Activated T-helper 1 cell treated with anti-CD3 and anti-CD28 coated beads, Interleukin-2, amount 50 U/mL, for 16 hours (primary cell): ENCODE results near the gene CDKL2.
"Not testable (repeated sequence)": the region's sequence is repeated elsewhere in the genome, so short reads cannot be mapped to it uniquely, and the experiment has no call there.

Experiments
- DNase-seq, 2 donors: peaks; one replicate each; pipeline ENCODE4 v3.0.0-alpha.2; 2020; ENCODE audit warnings: low read depth in 1 of 2, low spot score in 1 of 2

The CDKL2 gene

DNA sequence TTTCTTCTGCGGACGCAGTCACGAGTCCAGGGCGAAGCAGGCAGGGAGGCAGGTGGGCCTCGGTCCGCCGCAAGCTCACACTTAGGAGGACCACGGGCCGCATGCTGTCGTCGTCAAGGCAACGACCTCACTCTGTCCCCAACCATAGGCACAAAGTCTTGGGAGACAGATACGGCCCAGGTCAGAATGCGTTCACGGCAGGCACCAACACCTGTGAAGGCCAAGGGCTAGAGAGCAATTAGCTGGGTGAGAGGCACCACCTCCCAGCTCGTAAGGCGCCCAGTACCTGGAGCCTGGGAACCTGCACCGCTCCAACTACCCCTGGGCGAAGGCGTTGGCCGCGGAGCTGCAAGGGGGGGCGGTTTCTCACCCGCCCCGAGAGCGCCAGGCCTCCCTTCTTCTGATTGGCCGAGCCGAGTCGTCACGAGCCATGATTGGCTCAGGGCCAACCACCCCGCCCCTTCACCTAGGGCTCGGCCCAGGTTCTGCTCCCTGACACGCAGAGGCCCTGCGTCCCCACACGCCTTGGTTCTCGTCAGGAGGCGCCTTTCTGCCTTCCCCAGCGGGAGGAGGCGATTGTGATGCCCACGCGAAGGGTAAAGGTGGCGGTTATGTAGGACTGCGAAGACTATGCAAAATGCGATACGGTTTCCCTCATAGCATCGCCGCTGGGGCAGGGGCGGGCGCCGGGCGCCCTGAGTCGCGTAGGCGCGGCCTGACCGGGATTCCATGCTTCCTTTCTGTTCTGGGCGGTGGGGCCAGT lies at the start of gene CDKL2:
Gene CDKL2, minus strand, starts transcription at position 355 of the 763 bp plus-strand sequence. CDS start 4,540 bp downstream, outside the sequence.
- peak; percentile 88 to 90 for DNase-seq

DNA sequence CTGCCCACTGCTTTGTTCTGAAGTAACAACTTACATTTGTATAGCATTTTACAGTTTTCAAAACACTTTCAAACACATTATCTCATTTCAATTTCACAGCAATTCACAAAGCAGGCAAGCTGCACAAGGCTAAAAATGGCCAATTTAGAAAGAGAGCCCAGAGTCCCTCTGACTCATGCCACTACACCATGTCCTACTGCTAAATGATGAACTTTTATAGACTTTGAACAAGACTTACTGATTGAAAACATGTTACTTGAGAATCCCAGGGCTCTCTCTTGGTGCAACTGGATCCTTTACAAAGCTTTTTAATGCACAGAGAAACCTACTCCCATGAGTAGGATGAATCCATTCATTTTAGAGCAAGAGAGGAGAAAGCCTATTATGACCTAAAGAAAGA lies 48.6 kb upstream of the CDKL2 start:
- DNase-seq = no peak

DNA sequence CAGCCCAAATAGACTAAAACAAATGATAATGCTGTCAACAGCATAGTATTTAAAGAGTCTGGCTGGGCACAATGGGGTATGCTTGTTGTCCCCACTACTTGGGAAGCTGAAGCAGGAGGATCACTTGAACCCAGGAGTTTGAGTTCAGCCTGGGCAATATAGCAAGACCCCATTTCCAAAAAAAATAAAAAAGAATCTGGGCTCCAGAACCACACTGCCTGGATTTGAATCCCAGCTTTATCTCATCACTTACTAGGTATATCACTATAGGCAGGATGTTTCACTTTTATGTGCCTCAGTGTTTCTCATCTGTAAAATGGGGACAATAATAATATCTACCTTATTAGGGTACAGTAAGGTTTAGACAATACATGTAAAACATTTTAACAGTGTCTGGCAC lies 48.1 kb upstream of the CDKL2 start:
- no peak for DNase-seq

DNA sequence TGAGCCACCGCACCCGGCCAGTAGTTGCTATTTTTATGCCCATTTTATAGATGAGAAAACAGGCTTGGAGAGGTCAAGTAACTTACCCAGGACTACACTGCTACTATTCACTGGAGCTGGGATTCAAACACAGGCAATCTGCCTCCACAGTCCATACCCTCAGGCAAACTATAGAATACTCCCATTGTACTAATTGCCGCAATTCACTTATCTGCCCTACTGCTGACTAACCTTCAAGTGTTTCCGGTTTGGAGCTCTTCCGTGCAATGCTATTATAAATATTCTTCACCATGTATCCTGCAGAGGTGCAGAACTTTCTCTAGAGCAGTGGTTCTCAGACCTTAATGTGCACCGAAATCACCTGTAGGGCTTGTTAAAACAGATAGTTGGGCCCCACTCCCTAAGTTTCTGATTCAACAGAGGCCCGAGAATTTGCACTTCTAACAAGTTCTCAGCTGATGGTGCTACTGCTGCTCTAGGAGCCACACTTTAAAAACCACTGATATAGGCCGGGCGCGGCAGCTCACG lies 44.7 kb upstream of the CDKL2 start:
- DNase-seq = no peak

DNA sequence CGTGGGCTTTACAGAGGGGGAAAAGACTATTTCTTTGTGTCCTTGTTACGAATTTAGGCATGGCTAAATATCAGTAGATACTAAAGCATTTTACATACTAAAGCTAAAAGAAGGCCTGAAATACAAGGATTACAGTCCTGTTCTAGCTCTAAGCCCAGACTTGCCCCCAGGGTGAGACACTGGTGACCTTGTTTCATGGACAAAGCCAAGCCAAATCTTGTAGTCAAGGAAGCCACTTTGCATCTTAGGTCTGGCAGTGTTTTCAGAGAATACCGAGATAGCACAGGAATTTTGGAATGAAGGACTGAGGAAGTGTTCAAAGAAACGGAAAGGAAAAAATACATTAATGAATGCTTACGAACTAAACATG lies 43.6 kb upstream of the CDKL2 start:
- DNase-seq = no peak

DNA sequence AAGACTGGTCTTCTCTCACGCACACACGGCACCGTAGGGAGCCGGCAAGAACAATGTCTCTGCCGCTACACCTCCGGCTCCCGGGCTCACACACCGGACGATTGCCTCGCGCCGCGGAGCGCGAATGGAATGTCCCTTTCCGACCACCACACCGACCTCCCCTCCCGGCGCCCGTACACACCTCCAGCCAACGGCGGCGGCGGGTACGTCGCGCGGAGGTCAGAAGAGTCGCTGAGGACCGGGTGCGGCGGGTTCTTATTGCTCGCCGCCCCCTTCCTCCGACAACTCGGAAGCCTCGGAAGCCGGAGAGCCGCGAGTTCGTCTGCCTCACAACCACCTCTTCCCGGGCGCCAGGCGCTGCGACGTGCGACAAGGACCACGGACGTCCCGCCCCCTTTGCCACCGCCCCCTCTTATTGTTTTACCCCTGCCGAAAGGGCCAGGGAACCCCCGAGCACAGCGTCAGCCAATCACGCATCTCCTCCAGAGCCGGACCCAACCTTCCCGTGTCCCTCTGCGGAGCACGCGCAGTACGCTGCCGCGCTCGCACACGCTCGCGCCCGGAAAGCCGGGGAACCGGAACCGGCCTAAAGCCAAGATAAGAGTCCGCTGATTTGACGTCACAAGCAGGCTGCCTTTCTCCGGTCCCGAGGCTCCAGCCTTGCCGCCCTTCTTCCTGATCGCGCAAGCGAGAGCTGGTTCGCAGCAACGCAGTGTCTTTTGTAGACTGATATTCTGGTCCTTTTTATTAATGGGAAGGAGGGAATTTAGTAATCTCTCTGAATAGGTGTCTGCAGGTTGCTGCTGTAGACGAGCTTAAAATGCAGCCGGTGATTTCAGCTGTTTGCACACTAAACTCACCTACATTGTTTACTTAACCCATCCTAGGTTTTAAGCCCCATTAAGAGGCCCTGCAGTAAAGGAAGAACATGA lies 43.0 kb upstream of the CDKL2 start, which contains the start of gene G3BP2:
Gene G3BP2, minus strand, starts transcription at position 385 of the 932 bp plus-strand sequence. CDS start 11,386 bp downstream, outside the sequence.
- peak; percentile 94 to 96 for DNase-seq

DNA sequence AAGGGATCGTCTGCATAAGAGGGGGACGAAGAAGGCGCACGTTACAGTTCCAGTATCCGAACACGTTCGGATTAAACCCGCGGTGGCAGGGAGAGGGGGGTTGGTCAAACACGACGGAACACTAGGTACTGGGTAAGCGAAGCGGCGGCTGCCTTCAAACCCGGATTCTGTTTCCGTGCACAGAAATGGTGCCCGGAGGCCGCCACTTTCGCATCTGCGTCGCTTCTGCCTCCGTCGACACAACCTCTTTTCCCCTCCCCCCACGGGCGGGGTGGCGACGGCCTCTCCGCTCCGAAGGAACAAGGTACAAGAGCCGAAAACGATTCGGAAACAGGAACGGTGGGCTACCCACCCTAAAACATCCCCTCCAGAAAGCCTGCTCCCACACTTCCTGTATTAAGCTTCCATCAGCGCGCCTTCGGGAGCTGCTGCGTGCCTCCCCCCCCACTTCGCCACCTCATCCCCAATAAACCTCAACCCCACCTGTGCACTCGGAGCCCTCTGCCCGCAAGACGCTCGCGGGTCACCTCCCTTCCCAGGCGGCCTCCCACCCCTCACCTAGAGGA lies 42.2 kb upstream of the CDKL2 start:
- DNase-seq = peak; percentile 61 to 65

DNA sequence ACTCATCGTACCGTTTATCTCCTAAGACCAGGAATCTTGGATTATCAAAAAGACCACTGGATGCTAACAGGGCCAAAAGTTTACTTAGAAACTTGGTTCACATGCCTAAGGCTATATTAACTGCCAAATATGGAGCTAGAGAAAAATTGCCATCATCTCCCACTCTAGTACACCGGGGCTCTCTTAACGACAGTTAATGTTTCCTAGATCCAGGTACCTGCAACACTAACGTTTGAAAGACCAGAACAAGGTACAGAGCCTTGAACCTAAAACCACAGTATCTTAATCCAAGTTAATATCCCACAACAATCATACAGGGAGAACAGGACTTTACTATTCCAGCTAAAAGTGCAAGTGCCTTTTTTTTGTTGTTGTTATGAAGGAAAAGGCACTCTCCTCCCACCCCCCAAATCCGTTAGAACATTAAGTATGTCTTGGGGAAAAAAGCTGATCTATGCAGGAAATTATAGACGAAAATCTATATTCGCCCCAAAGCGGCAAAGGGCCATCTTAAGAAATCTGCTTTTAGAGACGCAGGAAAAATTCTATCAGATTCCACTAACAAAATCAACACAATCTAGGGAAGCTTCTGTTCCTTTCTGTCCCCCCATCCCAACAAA lies 41.6 kb upstream of the CDKL2 start:
- DNase-seq = no peak

DNA sequence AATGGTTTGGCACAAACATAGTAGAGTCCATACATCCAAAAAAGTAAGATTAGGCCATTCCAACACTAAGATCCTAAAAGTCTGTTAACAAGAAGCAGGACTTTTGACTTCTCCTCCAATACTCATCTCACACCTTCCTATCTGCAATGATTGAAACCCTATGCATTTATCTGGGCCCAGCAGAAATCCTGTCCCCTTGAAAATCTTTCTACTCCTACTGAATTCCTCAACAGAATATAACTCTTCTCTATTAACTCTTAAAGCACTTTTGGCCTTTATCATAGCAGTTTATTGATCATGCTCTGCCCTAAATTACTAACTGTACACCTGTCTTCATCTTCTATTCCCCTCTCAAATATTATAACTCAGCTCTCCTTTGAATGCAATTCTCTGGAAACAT lies 38.3 kb upstream of the CDKL2 start:
- DNase-seq = no peak

DNA sequence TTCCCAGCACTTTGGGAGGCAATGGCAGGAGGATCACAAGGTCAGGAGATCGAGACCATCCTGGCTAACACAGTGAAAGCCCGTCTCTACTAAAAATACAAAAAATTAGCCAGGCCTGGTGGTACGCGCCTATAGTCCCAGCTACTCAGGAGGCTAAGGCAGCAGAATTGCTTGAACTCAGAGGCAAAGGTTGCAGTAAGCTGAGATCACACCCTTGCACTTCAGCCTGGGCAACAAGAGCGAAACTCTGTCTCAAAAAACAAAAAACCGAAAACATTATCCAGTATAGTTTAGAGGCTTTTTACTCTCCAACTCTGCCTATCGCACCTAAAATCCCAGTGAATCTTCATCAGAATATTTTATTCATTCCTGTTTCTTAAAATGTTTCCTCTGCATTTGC lies 37.3 kb upstream of the CDKL2 start:
- not testable (repeated sequence) for DNase-seq

DNA sequence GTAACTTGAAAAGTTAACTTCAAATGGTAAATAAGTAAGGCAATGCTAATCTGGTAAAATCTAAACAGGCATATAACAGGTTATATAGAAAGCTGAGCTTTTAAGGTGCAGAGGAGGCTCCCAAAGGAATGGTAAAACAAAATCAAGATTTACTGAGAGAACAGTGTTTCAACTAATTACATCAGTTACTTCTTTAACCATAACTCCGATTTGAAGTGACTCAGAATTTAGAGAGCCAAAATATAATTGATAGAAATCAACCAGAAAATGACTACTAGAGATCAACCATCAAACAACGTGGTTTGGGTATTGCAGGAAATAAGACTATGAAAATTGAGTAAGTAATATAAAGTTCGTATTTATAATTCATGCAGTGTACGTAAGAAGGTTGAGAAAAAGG lies 36.0 kb upstream of the CDKL2 start:
- no peak for DNase-seq

DNA sequence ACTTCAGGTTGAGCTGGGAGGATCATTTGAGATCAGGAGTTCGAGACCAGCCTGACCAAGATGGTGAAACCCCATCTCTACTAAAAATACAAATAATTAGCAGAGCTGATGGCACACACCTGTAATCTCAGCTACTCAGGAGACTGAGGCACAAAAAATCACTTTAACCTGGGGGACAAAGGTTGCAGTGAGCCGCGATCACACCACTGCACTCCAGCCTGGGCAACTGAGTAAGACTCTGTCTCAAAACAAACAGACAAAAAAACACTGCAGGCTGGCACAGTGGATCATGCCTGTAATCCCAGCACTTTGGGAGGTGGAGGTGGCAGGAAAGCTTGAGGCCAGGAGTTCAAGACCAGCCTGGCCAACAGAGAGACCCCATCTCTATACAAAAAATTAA lies 34.3 kb upstream of the CDKL2 start:
- not testable (repeated sequence) for DNase-seq

DNA sequence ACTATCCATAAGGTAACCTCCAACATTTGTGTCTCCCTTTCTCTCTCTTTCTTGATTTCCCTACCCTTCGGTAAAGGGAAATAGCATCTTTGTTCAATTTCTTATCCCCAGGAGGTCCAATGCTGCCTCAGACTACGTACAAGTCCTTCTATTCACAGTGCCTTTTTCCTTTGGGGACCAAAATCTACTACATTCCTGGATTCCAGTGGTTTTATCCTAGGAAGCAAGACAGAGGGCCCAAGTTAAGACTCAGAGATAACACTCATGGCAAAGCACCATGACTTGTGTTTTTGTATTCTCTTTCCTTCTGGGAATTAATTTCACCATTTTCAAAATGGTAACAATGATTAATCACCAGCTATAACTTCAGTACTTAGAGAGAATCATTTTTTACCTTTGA lies 32.3 kb upstream of the CDKL2 start:
- DNase-seq = no peak

DNA sequence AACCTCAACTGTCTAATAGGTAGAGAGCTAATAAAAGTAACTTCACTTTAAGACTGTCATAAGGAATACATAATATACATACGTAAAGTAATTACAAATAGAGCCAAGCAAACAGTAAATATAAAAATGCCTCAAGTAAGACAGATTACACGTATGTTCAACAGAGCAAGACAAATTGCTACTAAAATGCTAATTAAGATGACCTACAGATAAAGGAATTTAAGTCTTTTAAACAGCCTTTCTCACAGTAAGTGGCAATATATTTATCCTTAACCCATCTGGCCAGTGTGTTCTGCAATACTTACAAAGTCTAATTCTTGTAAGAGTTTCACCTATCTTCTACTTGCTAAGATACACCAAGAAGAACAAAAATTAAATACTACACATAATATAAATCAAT lies 30.2 kb upstream of the CDKL2 start:
- DNase-seq = no peak

DNA sequence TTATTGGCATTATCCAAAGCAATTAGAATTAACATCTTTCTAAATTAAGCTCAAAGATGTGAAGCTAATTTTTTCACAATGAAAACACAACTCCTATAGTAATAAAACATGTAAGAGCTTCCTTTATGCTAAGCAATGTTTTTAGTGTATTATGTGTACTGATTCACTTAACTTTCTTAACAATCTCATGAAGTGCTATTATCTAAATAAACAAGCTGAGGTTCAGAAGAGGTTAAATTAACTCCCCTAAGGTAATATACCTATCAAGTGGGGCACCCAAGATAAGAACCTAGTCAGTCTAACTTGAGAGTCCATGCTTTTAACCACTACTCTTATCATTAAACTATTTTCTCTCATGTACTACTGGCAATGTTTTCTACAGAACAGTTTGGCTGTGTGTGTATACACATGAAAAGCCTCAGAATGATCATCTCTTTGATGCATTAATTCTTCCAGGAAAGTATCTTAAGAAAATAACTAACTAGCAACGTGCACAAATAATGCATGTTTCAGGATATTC lies 29.2 kb upstream of the CDKL2 start:
- DNase-seq = no peak

DNA sequence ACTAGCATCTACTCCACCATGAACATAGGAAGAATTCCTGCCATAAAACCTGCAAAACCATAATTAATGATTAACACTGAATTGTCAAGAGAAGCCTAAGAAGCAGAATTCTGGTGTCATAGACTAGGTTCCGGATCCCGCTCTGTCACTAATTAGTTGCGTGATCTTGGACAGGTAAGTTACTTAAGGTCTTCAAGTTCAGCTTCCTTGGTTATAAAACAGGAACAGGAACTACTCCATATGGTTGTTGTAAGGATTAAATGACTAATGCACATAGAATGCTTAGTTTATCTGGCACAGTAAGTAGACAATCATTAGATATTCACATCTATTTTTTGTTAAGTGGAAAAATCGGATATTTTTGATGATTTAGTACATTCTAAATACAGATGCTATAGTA lies 28.5 kb upstream of the CDKL2 start:
- DNase-seq = no peak

DNA sequence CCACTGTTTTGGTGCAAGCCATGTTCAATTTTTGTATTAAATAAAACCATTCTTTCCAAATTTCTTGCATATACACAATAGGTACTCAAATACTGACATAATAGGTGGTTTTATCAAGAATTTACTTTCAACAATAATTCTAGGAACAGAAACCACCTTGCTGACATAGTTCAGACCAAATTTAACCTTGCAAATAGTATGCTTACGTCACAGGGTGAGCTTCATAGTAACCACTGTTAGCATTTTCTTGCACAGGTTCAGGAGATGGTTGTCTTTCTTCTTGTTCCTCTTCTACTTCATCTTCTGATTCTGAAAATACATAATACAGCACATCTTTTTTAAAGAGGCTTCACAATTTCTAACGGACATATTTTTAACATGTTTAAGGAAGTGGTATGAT lies 25.2 kb upstream of the CDKL2 start:
- no peak for DNase-seq

DNA sequence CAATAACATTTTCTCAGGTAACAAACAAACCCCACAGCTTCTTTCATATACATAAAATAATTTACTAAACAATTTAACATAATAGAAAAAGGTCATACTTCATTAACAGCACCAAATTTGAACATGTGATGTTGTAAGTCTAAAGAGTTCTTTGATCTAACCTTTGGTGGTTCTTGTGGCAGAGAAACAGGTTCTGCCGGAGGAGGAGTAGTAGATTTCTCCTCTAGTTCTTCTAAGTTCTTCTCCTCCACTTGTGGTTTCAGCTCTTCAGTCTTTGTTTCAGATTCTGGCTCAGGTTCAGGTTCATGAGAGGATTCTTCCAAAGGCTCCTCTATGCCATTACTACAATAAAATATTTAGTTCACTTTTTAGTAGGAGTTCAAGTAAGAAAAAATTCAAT lies 24.6 kb upstream of the CDKL2 start:
- DNase-seq = no peak

DNA sequence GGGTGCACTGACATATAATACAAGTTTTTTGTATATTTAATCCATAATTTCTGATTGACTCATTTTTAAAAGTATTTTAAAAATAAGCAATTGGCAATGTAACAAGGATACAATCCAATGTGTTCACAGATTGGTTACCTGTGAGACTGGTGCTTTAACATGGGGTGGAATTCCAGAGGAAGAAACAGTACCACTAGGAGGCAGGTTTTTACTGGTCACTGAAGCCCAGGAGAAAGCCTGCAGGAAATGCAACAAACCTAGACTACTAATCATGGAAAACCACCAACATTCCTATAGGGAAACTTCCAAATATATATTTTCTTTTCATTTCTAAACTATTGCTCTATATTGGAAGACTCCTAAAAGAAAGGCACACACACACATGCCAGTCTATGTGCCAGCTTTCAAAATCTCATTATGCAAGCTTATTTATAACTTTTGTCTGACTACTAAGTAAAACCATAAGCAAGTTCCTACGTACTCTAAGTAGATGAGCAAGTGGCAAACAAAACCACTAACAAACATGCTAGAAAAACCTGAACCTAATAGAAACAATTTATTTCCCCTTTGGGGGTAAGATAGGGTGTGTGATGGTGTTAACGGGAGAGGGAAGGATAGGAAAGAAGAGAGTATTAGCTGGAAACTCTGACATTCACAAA lies 23.6 kb upstream of the CDKL2 start:
- DNase-seq = no peak

DNA sequence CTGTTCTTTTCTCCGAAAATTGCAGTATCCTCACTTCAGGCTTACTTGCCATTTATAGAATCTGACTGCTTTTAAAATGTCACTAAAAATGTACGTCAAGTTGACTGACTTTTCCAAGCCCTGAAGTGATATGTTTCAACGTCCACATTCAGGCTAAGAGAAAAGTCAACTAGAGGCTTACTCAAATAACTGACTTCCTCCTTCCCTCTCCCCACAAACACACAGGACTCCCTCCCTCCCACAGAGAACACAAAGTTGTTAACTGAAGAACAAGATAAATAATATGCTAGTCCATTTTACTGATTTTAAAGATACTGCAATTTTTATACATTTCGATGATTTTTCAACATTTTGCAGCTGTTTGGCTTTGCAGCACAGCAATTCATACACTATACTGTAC lies 13.8 kb upstream of the CDKL2 start:
- DNase-seq = no peak
